ENCODE measurements around the gene UBE3B. TPM values are rescaled to one million over a fixed set of nuclear protein-coding genes. Genes with fewer than 3 reads are reported as not detected.

UBE3B gene
- total RNA-seq, 1 experiment from 2014 or later, result 48.6 TPM

DNA sequence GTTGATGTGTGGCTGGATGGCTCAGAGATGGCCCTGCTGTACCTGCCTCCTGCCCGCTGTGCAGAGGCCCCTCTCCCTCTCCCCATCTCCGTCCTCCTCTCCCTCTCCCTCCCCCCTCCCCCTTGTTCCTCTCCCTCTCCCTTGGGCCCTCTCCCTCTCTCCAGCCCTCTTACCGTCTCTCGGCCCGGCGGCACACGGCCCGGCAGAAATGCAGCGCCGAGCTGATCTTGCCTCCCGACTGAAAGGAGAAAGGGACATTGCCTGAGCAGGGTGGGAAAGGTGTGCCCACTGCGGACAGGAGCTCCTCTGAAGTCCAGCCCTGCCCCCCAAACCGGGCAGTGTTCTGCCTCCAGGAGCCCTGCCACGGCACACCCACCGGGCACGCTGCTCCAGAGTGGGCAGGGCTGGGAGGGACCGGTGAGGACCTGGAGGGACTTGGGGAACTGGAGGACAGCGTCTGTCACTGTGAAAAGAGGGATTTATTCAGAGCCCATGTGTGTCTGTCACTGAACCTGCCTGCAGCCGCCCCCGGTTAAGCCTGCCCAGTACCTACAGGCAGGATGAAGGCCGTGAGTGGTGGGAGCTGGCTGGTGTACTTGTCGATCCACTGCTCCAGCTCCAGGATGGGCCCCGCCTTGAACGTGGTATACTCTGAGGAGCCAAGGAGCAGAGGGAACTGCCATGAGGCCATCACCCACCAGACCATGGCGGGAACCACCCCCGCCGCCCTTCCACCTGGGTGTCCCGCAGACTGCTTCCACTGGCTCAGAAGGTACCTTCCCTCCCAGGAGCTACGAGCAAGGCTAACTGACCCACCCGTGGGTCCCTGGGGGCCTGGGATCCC, 83.7 kb downstream of the UBE3B start:
- no peaks in the 10 kb centered on the region for H3K9me3 Mint-ChIP-seq (ENCODE audit: low read depth, unreplicated experiment)

DNA sequence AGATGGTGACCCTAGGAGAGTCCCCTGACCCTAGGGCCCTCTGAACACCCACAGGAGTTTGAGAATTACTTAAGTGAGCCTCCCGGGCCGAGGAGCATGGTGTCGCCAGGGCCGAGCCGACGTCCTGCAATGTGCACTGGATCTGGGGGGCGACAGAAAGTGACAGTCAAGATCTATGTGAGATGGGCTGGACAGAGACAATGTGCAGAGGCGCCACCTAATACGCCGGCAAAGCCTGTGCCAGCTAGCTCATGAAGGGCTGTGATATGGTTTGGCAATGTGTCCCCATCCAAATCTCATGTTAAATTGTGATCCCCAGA, 84.2 kb downstream of the UBE3B start:
- Mint-ChIP-seq H3K9me3 (ENCODE audit: low read depth, unreplicated experiment) (no peaks in the 10 kb centered on the region), H3K4me3 (ENCODE audit: low read depth, unreplicated experiment) (no peak overlapping the region), H3K4me1 (ENCODE audit: low read depth, unreplicated experiment) (no peaks in the 10 kb centered on the region), H3K27me3 (ENCODE audit: unreplicated experiment) (no peaks in the 10 kb centered on the region), H3K36me3 (ENCODE audit: insufficient read depth, unreplicated experiment) (peaks cover 41% of the 10 kb centered on the region), H3K27ac (ENCODE audit: unreplicated experiment) (no peak overlapping the region)
- BruUV-seq (replicated peaks), result no TSS peak
- no peak for DNase-seq
- TF ChIP-seq, protein P1, sequence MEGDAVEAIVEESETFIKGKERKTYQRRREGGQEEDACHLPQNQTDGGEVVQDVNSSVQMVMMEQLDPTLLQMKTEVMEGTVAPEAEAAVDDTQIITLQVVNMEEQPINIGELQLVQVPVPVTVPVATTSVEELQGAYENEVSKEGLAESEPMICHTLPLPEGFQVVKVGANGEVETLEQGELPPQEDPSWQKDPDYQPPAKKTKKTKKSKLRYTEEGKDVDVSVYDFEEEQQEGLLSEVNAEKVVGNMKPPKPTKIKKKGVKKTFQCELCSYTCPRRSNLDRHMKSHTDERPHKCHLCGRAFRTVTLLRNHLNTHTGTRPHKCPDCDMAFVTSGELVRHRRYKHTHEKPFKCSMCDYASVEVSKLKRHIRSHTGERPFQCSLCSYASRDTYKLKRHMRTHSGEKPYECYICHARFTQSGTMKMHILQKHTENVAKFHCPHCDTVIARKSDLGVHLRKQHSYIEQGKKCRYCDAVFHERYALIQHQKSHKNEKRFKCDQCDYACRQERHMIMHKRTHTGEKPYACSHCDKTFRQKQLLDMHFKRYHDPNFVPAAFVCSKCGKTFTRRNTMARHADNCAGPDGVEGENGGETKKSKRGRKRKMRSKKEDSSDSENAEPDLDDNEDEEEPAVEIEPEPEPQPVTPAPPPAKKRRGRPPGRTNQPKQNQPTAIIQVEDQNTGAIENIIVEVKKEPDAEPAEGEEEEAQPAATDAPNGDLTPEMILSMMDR (IDR thresholded peaks at IDR 0.05; ENCODE audit: unreplicated experiment), result no peak
- CTCF ChIA-PET, result no interaction called here
- intact Hi-C loops (cut with micrococcal nuclease; ENCODE audit: unreplicated experiment), result no loop called here

More for the DNA sequence above, 83.7 kb downstream of the UBE3B start:
- BruUV-seq (replicated peaks), result no TSS peak
- Mint-ChIP-seq H3K36me3 (ENCODE audit: insufficient read depth, unreplicated experiment) (peaks cover 41% of the 10 kb centered on the region), H3K27me3 (ENCODE audit: unreplicated experiment) (no peaks in the 10 kb centered on the region), H3K27ac (ENCODE audit: unreplicated experiment) (no peak overlapping the region), H3K4me1 (ENCODE audit: low read depth, unreplicated experiment) (no peaks in the 10 kb centered on the region), H3K4me3 (ENCODE audit: low read depth, unreplicated experiment) (no peak overlapping the region)
- TF ChIP-seq, protein P1 (IDR thresholded peaks at IDR 0.05; ENCODE audit: unreplicated experiment), result no peak
- CTCF ChIA-PET, result no interaction called here
- DNase-seq, result no peak
- intact Hi-C loops (cut with micrococcal nuclease; ENCODE audit: unreplicated experiment), result no loop called here

DNA sequence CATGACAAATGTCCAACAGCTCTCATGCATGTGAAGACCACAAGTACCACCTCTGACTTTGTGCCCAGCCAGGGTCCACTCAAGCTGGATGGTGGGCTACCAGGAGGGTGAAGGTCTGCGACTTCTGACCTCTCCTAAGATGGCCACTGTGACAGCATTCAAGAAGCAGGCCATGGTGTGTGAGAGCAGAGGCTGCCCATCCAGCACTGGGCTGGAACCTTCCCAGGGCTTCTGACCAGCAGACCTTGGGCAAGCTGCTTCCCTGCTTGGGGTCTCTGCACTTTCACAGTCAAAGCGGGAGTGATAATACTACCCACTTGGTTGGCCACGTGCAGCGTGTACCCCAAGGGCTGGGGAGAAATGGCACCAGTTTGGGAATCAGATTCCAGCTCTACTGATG, 85.4 kb downstream of the UBE3B start:
- no peak for DNase-seq
- BruUV-seq (replicated peaks), result no TSS peak
- CTCF ChIA-PET, result no interaction called here
- H3K9me3 Mint-ChIP-seq (ENCODE audit: low read depth, unreplicated experiment), result no peaks in the 10 kb centered on the region
- H3K36me3 Mint-ChIP-seq (ENCODE audit: insufficient read depth, unreplicated experiment), result peaks cover 43% of the 10 kb centered on the region
- H3K4me1 Mint-ChIP-seq (ENCODE audit: low read depth, unreplicated experiment), result no peaks in the 10 kb centered on the region
- no peak overlapping the region for H3K27ac Mint-ChIP-seq (ENCODE audit: unreplicated experiment)
- H3K4me3 Mint-ChIP-seq (ENCODE audit: low read depth, unreplicated experiment), result no peak overlapping the region
- TF ChIP-seq, protein P1 (IDR thresholded peaks at IDR 0.05; ENCODE audit: unreplicated experiment), result no peak
- H3K27me3 Mint-ChIP-seq (ENCODE audit: unreplicated experiment), result no peaks in the 10 kb centered on the region
- intact Hi-C loops (cut with micrococcal nuclease; ENCODE audit: unreplicated experiment), result no loop called here

DNA sequence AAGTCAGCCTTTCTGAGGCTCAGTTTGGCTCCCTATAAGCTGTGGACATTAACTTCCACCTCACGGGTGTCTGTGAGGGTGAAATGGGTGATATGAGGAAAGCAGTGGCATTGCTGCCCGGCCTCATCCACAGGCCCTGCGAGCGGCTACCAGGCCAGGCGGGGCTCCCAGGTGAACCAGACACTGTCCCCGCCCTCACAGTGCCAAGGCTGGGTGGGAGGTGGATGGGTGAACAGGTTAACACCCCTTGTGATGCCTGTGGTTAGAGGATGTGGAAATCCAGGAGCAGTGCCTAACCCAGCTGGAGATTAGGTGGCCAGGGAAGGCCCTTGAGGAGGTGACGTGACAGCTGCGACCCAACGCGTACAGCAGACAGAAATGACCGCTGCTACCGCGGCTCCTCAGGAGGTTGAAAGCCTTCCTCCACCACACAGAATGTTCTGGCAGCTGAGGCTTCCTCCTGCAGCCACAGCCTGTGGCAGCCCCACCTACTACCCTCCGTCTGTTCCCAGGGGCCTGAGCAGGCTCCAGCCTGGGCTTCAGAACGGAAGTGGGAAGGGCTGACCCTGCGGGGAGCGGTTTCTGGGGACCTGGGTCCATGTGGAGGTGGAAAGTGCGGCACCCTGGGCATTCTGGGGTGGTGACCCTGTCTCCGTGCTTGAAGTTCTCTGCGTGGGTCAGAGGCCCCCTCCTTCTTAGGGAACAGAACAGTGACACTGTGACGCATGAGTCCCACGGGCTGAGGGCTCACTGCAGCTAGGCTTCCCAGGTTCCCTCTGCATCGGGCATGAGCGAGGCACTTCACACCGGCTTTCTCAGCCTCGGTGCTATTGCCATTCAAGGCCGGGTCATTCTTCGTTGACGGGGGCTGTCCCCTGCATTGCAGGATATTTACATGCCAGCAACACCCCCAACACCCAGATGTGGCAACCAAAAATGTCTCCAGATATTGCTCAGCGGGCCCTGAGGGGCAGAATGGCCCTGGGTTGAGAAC, 86.2 kb downstream of the UBE3B start:
- H3K27me3 Mint-ChIP-seq (ENCODE audit: unreplicated experiment), result no peaks in the 10 kb centered on the region
- no peaks in the 10 kb centered on the region for H3K9me3 Mint-ChIP-seq (ENCODE audit: low read depth, unreplicated experiment)
- H3K36me3 Mint-ChIP-seq (ENCODE audit: insufficient read depth, unreplicated experiment), result peaks cover 48% of the 10 kb centered on the region
- TF ChIP-seq, protein P1 (IDR thresholded peaks at IDR 0.05; ENCODE audit: unreplicated experiment), result no peak
- CTCF ChIA-PET, result no interaction called here
- intact Hi-C loops (cut with micrococcal nuclease; ENCODE audit: unreplicated experiment), result no loop called here
- DNase-seq, result no peak
- H3K4me3 Mint-ChIP-seq (ENCODE audit: low read depth, unreplicated experiment), result no peak overlapping the region
- no TSS peak for BruUV-seq (replicated peaks)
- H3K4me1 Mint-ChIP-seq (ENCODE audit: low read depth, unreplicated experiment), result no peaks in the 10 kb centered on the region
- no peak overlapping the region for H3K27ac Mint-ChIP-seq (ENCODE audit: unreplicated experiment)

All from Calu3 (cell line).